ENCODE data around the gene FKBP15.

- TF ChIP-seq CTCF (conservative IDR thresholded peaks at IDR 0.05; ENCODE audit: low read depth in 2 of 2) (no peak), EZH2 (IDR thresholded peaks at IDR 0.05; ENCODE audit: low read depth, unreplicated experiment) (no peak), POLR2AphosphoS5 (IDR thresholded peaks at IDR 0.05; ENCODE audit: low read depth) (no peak), EZH2phosphoT487 (IDR thresholded peaks at IDR 0.05; ENCODE audit: unreplicated experiment) (no peak)
Observed at GRCh38 chr9:113269355-113269754, 48.3 kb upstream of the FKBP15 start.

Measured in GM23338 (cell line).